Measurements from ENCODE around the gene KANK2.

KANK2 gene

DNA sequence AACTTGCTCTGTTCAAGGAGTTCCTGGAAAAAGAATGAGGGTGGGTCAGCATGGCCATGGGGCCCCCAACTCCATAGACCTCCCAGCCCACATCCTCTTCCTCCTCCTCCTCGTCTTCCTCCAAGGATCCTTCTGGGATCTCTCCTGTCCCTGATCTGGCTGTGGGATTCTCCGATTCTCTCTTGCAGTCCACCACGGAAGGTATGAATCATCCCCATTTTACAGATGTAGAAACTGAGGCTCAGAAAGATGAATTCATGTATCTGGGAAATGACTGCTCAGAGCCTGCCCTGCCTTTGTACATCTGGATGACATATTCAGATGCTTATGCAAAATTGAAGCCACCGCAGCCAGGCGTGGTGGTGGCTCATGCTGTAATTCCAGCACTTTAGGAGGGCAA is 2.2 kb upstream of the KANK2 start:
- TF ChIP-seq, protein P1, sequence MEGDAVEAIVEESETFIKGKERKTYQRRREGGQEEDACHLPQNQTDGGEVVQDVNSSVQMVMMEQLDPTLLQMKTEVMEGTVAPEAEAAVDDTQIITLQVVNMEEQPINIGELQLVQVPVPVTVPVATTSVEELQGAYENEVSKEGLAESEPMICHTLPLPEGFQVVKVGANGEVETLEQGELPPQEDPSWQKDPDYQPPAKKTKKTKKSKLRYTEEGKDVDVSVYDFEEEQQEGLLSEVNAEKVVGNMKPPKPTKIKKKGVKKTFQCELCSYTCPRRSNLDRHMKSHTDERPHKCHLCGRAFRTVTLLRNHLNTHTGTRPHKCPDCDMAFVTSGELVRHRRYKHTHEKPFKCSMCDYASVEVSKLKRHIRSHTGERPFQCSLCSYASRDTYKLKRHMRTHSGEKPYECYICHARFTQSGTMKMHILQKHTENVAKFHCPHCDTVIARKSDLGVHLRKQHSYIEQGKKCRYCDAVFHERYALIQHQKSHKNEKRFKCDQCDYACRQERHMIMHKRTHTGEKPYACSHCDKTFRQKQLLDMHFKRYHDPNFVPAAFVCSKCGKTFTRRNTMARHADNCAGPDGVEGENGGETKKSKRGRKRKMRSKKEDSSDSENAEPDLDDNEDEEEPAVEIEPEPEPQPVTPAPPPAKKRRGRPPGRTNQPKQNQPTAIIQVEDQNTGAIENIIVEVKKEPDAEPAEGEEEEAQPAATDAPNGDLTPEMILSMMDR (IDR thresholded peaks at IDR 0.05; ENCODE audit: low read depth, low read length): no peak
- peaks cover 9% of the 10 kb centered on the region for H3K36me3 ChIP-seq

DNA sequence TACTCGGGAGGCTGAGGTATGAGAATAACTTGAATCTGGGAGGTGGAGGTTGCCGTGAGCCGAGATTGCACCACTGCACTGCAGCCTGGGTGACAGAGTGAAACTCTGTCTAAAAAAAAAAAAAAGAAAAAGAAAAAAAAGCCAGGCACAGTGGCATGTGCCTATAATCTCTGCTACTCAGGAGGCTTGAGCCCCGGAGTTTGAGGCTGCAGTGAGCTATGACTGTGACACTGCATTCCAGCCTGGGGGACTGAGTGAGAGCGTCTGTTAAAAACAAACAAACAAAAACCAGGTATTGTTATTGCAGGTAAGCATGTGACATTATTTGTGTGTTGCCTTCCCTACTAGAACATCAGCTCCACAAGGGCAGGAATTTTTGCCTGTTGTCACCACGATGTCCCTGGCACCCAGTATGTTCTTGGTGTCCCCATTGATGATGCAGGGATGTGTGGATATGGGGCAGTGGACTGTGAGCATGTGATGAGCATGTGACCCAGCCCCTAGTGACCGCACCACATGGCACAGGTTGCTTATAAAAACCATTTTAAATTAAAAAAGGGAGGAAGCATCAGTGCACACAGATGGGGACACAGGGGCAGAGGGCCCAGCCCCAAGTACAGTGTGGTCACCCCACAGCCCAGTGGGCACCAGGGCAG is 1.6 kb upstream of the KANK2 start:
- Histone ChIP-seq H3K27me3 (ENCODE audit: insufficient read depth, low read depth, severe bottlenecking) (no peaks in the 10 kb centered on the region), H3K4me3 (ENCODE audit: low read depth, low read length) (no peak overlapping the region), H3K27ac (no peak overlapping the region), H3K36me3 (peaks cover 15% of the 10 kb centered on the region), H3K9me3 (ENCODE audit: severe bottlenecking) (no peaks in the 10 kb centered on the region)
- TF ChIP-seq, protein P1 (IDR thresholded peaks at IDR 0.05; ENCODE audit: low read depth, low read length): no peak
- DNase-seq: no peak

More for the DNA sequence above, 2.2 kb upstream of the KANK2 start:
- no peaks in the 10 kb centered on the region for H3K9me3 ChIP-seq (ENCODE audit: severe bottlenecking)
- no peak overlapping the region for H3K27ac ChIP-seq
- H3K4me3 ChIP-seq (ENCODE audit: low read depth, low read length): no peak overlapping the region
- no peak for DNase-seq
- H3K27me3 ChIP-seq (ENCODE audit: insufficient read depth, low read depth, severe bottlenecking): no peaks in the 10 kb centered on the region

DNA sequence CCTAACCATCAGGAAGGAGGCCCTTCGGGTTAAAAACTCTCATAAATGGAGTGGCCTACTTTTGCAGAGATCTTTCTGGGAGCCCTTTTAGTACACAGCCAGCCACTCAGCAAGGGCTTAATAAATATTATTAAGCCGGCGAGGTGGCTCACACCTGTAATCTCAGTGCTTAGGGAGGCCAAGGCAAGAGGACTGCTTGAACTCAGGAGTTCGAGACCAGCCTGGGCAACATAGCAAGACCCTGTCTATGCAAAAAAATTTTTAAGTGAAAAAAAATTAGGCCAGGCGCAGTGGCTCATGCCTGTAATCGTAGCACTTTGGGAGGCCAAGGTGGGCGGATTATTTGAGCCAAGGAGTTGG is 810 bp upstream of the KANK2 start:
- peak overlapping the region; percentile 81 for H3K27ac ChIP-seq
- H3K4me3 ChIP-seq (ENCODE audit: low read depth, low read length): peak overlapping the region; percentile 77
- H3K36me3 ChIP-seq: peaks cover 22% of the 10 kb centered on the region
- no peaks in the 10 kb centered on the region for H3K27me3 ChIP-seq (ENCODE audit: insufficient read depth, low read depth, severe bottlenecking)
- no peak for DNase-seq
- H3K9me3 ChIP-seq (ENCODE audit: severe bottlenecking): no peaks in the 10 kb centered on the region
- TF ChIP-seq, protein P1 (IDR thresholded peaks at IDR 0.05; ENCODE audit: low read depth, low read length): no peak

DNA sequence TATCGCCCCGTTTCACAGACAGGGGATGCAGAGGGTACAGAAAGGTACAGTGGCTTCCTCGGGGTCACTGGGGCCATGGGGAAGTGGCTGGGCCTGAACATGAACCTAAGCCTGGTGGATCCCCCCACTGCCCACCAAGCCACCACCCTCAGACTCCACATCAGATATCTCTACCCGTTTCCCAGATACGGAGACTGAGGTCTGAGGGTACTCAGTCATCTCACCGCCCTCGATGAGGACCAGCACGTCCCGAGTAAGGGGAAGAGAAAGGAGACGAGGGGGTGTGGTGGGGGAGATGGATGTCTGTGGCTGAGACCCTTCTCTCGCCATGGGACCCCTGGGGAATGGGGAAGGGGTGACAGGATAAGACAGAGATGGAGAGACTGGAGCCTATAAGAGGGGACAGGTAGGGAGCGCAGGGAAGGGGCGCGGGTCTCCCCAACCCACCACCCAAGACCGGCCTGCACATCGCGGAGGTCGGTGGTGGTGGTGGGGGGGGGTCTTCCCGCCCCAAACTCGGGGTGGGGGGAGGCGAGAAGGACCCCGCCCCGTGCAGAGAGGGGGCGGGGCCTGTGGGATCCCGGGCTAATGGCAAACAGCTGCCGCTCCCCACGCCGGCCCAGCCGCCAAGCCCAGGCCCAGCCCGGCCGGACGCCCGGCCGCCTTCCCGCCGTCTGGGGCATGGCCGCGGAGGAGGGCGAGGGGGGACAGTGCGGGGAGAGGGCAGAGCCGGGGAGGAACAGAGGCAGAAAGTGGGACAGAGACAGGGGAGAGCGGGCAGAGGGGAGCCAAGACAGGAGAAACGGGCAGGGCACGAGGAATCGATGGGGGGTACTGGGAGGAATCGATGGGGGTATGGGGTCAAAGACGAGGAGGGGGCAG is 698 bp downstream of the KANK2 start:
- Histone ChIP-seq H3K27ac (peak overlapping the region; percentile 81), H3K36me3 (peaks cover 37% of the 10 kb centered on the region), H3K9me3 (ENCODE audit: severe bottlenecking) (no peaks in the 10 kb centered on the region), H3K4me3 (ENCODE audit: low read depth, low read length) (peak overlapping the region; percentile 77), H3K27me3 (ENCODE audit: insufficient read depth, low read depth, severe bottlenecking) (no peaks in the 10 kb centered on the region)
- TF ChIP-seq, protein P1 (IDR thresholded peaks at IDR 0.05; ENCODE audit: low read depth, low read length): no peak
- peak; percentile 49 for DNase-seq

DNA sequence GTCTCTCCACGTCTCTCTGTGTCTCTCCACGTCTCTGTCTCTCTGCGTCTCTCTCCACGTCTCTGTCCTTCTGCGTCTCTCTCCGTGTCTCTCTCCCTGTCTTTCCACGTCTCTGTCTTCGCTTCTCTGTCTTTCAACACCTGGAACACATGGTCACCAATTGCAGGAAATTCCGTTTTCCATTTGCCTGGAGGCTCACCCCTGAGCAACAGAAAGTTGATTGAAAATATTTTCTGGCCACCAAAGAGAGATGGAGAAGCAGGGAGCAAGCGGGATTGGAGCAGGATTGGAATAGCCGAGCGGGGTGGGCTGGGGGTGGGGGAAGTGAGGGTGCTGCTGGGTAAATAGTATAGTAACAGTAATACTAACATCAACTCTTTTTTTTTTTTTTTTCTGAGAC is 1.7 kb downstream of the KANK2 start:
- H3K4me3 ChIP-seq (ENCODE audit: low read depth, low read length): no peak overlapping the region
- TF ChIP-seq, protein P1 (IDR thresholded peaks at IDR 0.05; ENCODE audit: low read depth, low read length): no peak
- H3K27ac ChIP-seq: no peak overlapping the region
- H3K36me3 ChIP-seq: peaks cover 47% of the 10 kb centered on the region
- no peak for DNase-seq
- no peaks in the 10 kb centered on the region for H3K9me3 ChIP-seq (ENCODE audit: severe bottlenecking)
- no peaks in the 10 kb centered on the region for H3K27me3 ChIP-seq (ENCODE audit: insufficient read depth, low read depth, severe bottlenecking)

Data from WERI-Rb-1 (cell line).